ENCODE results near the gene TLCD3B.

Gene TLCD3B

GRCh38 chr16:30030841-30031413 is at the start of gene TLCD3B:
Gene TLCD3B (minus strand): TSS chr16:30031271. CDS start chr16:30030527, 744 bp downstream.
- DNase-seq: no peak

GRCh38 chr16:30079480-30079879 is 48.4 kb upstream of the TLCD3B start:
- DNase-seq: no peak

GRCh38 chr16:30078744-30079143 is 47.7 kb upstream of the TLCD3B start:
- DNase-seq: no peak

GRCh38 chr16:30077656-30078055 is 46.6 kb upstream of the TLCD3B start:
- no peak for DNase-seq

- no peak for DNase-seq
These were observed 45.3 kb upstream of the TLCD3B start for GRCh38 chr16:30076276-30076791.

GRCh38 chr16:30075503-30076275 is 44.6 kb upstream of the TLCD3B start, which contains the start of gene PPP4C:
Gene PPP4C (plus strand): TSS chr16:30075994. CDS start chr16:30076378, 384 bp downstream.
- peak; percentile 83 for DNase-seq

- DNase-seq: no peak
These were observed 39.4 kb upstream of the TLCD3B start for GRCh38 chr16:30070490-30070889.

GRCh38 chr16:30069611-30070462 is 38.8 kb upstream of the TLCD3B start:
- no peak for DNase-seq

- peak; percentile 48 for DNase-seq
These were observed 37.9 kb upstream of the TLCD3B start for GRCh38 chr16:30068750-30069610.

- DNase-seq: no peak
These were observed 37.3 kb upstream of the TLCD3B start for GRCh38 chr16:30068333-30068732.

- no peak for DNase-seq
These were observed 36.5 kb upstream of the TLCD3B start for GRCh38 chr16:30067584-30067916.

- no peak for DNase-seq
These were observed 35.9 kb upstream of the TLCD3B start for GRCh38 chr16:30066761-30067583.

GRCh38 chr16:30065943-30066760 is 35.1 kb upstream of the TLCD3B start:
- DNase-seq: peak; percentile 31

- DNase-seq: peak; percentile 93
These were observed 34.3 kb upstream of the TLCD3B start, which contains the start of gene ALDOA for GRCh38 chr16:30065102-30065942. Gene ALDOA (plus strand): TSS chr16:30065760. CDS start chr16:30066898, 1,138 bp downstream.

- no peak for DNase-seq
These were observed 33.6 kb upstream of the TLCD3B start for GRCh38 chr16:30064729-30065101.

GRCh38 chr16:30063893-30064728 is 33.0 kb upstream of the TLCD3B start:
- peak; percentile 63 for DNase-seq

- no peak for DNase-seq
These were observed 32.3 kb upstream of the TLCD3B start for GRCh38 chr16:30063278-30063892.

All from activated CD4-positive, alpha-beta T cell treated with anti-CD3 and anti-CD28 coated beads for 1 hour (primary cell).